Cardiac fibroblast (primary cell): ENCODE results near the gene FSD1L.
A peak's percentile ranks its signal among the peaks of the same experiment; 100 is the strongest.

Experiments
- DNase-seq, 2 donors: peaks; one replicate each; pipeline versions ENCODE4 v3.0.0 to v3.0.0-alpha.2; 2010; ENCODE audit warnings: low read depth in 2 of 2
- H3K4me3 ChIP-seq, 2 donors: replicated peaks in 1 of 2; 1 replicate in 1 of 2; 2 replicates in 1 of 2; pipeline ENCODE4 v1.5.1; 2011; ENCODE audit warnings: low read depth in 2 of 2, low read length in 2 of 2, mild to moderate bottlenecking in 2 of 2, moderate library complexity in 1 of 2
- CTCF ChIP-seq: IDR thresholded peaks from one replicate; pipeline ENCODE4 v1.5.1; 2011; ENCODE audit warnings: low read depth, mild to moderate bottlenecking, low read length, inconsistent platforms

FSD1L gene

GRCh38 chr9:105421154-105421553 is 26.7 kb upstream of the FSD1L start:
- DNase-seq: no peak
- no peak overlapping the region for H3K4me3 ChIP-seq
- no peak for TF ChIP-seq CTCF

GRCh38 chr9:105421864-105422263 is 26.0 kb upstream of the FSD1L start:
- DNase-seq: no peak
- TF ChIP-seq CTCF: no peak
- no peak overlapping the region for H3K4me3 ChIP-seq

- no peak overlapping the region for H3K4me3 ChIP-seq
- DNase-seq: peak; percentile 53 to 54
- peak; percentile 49 for TF ChIP-seq CTCF
Measured at GRCh38 chr9:105425816-105426433, 21.9 kb upstream of the FSD1L start.

- TF ChIP-seq CTCF: no peak
- H3K4me3 ChIP-seq: no peak overlapping the region
- DNase-seq: no peak
Measured at GRCh38 chr9:105426657-105427056, 21.2 kb upstream of the FSD1L start.

- H3K4me3 ChIP-seq: no peak overlapping the region
- no peak for TF ChIP-seq CTCF
- no peak for DNase-seq
Measured at GRCh38 chr9:105431424-105432246, 16.2 kb upstream of the FSD1L start.

- DNase-seq: no peak
- TF ChIP-seq CTCF: no peak
Measured at GRCh38 chr9:105432247-105432842, 15.5 kb upstream of the FSD1L start.

More at GRCh38 chr9:105432247-105432842, 15.5 kb upstream of the FSD1L start:
- no peak overlapping the region for H3K4me3 ChIP-seq
